ENCODE data around the gene TP73. TPM values are rescaled to one million over a fixed set of nuclear protein-coding genes. Genes with fewer than 3 reads are reported as not detected.
A peak's percentile ranks its signal among the peaks of the same experiment; 100 is the strongest.

TP73 gene
- total RNA-seq, 8 experiments from 2014 or later: 0.27 to 2.0 (median 0.83) TPM

DNA sequence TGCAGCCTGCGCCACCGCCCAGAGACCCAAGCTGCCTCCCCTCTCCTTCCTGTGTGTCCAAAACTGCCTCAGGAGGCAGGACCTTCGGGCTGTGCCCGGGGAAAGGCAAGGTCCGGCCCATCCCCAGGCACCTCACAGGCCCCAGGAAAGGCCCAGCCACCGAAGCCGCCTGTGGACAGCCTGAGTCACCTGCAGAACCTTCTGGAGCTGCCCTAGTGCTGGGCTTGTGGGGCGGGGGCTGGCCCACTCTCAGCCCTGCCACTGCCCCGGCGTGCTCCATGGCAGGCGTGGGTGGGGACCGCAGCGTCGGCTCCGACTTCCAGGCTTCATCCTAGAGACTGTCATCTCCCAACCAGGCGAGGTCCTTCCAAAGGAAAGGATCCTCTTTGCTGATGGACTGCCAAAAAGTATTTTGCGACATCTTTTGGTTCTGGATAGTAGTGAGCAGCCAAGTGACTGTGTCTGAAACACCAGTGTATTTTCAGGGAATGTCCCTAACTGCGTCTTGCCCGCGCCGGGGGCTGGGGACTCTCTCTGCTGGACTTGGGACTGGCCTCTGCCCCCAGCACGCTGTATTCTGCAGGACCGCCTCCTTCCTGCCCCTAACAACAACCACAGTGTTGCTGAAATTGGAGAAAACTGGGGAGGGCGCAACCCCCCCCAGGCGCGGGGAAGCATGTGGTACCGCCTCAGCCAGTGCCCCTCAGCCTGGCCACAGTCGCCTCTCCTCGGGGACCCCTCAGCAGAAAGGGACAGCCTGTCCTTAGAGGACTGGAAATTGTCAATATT is 81.0 kb downstream of the TP73 start:
- H3K4me3 ChIP-seq: no peak overlapping the region

DNA sequence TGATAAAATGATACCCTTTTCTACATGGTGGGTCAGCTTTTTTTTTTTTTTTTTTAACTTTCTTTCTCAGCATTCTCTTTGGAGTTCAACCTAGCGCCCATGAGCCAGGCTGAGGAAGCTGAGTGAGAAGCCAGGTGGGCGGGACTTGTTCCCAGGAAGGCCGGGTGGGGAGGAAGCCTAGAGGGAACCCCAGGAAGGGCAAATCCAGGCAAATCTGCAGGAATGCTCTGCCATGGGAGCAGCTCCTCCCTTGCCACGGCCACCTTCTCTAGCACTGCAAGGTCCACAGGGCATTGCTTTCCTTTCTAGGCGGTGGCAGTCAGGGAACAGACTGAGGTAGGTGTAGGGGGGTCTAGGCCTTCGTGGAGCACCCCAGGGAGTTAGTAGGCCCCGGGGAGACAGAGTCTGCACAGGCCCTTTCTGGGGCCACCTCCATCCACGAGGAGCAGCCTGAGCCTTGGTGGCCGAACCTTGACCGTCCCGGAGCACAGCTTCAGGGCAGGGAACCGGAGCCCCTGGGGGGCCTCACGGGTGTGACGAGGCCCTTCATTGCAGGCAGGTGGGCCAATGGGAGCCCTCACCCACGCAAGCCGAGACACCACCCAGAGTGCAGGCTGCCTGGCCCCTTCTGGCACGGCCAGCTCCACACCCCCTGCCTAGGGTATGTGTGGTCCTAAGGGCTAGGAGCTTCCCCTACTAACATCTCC is 81.7 kb downstream of the TP73 start:
- Histone ChIP-seq H3K4me1 (replicated peaks in 1 of 2) (peaks cover 17 to 27% of the 10 kb centered on the region in 2 donors), H3K4me3 (no peak overlapping the region), H3K27ac (no peak overlapping the region)
- 61 to 86% (median 75%) methylated on average over 1 to 15 of the region's 17 CpGs; no CpG with 5 or more reads in 4 of the 10 experiments for WGBS, 10 experiments
- in situ Hi-C loops (cut with MboI; ENCODE audit: low pct_unique_long_range_greater_than_20kb in 2 of 9, low sequenced_read_pairs in 9 of 9, unreplicated experiment in 9 of 9): no loop called here
- ATAC-seq (replicated peaks in 6 of 8): no peak

More for the DNA sequence above, 81.0 kb downstream of the TP73 start:
- ATAC-seq (replicated peaks in 6 of 8): peak in 1 of 8 experiments; percentile 26
- WGBS, 10 experiments: 17 to 100% (median 89%) methylated on average over 1 to 23 of the region's 29 CpGs; no CpG with 5 or more reads in 2 of the 10 experiments
- Histone ChIP-seq H3K27ac (peak overlapping the region; percentile 43 to 62), H3K4me1 (replicated peaks in 1 of 2) (peaks cover 17 to 27% of the 10 kb centered on the region in 2 donors)
- in situ Hi-C loops (cut with MboI; ENCODE audit: low pct_unique_long_range_greater_than_20kb in 2 of 9, low sequenced_read_pairs in 9 of 9, unreplicated experiment in 9 of 9): no loop called here

DNA sequence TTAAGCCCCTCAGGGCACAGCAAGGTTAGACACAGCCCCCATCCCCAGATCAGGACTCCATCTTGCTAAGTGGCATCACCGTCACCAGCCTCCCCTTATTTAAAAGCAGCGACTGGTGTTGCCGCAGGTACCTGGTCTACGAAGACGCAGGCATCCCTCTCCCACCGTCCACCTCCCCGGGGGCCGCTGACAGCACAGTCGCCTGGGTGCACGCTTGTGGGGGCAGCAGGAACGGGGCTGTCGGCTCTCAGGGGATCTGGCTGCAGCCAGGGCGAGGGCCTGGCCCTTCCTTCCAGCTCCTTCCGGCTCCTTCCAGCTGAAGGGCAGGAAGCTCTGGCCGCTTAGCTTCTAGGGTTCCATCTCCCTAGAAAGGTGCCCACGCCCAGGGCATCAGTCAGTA is 82.3 kb downstream of the TP73 start:
- in situ Hi-C loops (cut with MboI; ENCODE audit: low pct_unique_long_range_greater_than_20kb in 2 of 9, low sequenced_read_pairs in 9 of 9, unreplicated experiment in 9 of 9): no loop called here
- peaks cover 17 to 27% of the 10 kb centered on the region in 2 donors for H3K4me1 ChIP-seq (replicated peaks in 1 of 2)
- 87 to 96% (median 92%) methylated on average over 4 to 12 of the region's 16 CpGs; no CpG with 5 or more reads in 6 of the 10 experiments for WGBS, 10 experiments
- H3K4me3 ChIP-seq: no peak overlapping the region
- no peak overlapping the region for H3K27ac ChIP-seq
- ATAC-seq (replicated peaks in 6 of 8): no peak

DNA sequence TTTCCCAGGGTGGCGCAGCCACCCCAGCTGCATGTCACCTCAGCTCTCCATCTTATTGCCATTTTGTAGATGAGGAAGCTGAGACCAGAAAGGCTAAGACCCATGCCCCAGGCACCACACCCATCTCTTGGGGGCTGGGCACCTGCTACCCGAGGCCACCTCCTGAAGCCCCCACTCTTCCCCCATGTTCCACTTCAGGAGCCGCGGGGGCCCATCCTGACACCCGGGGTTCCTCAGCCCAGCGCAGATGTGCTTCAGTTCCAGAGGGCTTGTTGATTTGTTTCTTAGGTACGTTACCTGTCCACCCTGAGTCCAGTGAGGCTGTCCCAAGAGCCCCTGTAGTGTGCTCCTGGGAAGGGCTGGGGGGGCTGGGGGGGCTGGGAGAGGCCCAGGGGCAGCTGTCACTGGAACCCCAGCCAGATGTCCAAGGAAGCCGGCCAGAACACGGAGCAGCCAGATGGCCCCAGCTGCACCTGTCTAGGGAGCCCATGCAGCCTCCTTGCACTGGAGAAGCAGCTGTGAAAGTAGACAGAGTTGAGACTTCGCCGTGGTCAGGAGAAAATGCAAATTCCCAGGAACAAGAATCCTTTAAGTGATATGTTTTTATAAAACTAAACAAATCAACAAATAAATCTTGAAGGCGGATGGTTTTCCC is 82.8 kb downstream of the TP73 start:
- in situ Hi-C loops (cut with MboI; ENCODE audit: low pct_unique_long_range_greater_than_20kb in 2 of 9, low sequenced_read_pairs in 9 of 9, unreplicated experiment in 9 of 9): no loop called here
- Histone ChIP-seq H3K4me1 (replicated peaks in 1 of 2) (peaks cover 17 to 27% of the 10 kb centered on the region in 2 donors), H3K4me3 (no peak overlapping the region), H3K27ac (no peak overlapping the region)
- no peak for ATAC-seq (replicated peaks in 6 of 8)
- WGBS, 10 experiments: 39 to 100% (median 96%) methylated on average over 2 to 7 of the region's 12 CpGs; no CpG with 5 or more reads in 4 of the 10 experiments

DNA sequence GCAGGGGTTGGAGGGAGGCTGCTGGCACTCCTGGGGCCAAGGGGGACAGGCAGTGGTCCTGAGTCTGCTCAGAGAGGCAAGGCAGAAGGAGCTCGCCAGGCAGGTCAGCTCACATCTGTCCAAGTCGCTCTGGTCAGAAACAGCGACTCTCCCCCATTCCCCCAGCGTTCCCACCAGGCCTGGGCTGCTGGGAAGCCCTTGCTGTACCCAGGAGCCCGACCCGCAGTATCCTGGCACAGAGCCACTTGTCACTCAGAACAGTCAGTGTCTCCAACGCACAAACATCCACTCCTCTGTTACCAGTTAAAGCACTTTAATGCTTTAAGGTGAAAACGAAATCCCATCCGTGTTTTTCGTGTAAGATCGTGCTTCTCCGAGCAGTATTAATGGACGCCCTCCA is 83.4 kb downstream of the TP73 start:
- WGBS, 10 experiments: 70 to 100% (median 87%) methylated on average over 1 to 13 of the region's 13 CpGs; no CpG with 5 or more reads in 1 of the 10 experiments
- in situ Hi-C loops (cut with MboI; ENCODE audit: low pct_unique_long_range_greater_than_20kb in 2 of 9, low sequenced_read_pairs in 9 of 9, unreplicated experiment in 9 of 9): no loop called here
- Histone ChIP-seq H3K27ac (no peak overlapping the region), H3K4me3 (no peak overlapping the region), H3K4me1 (replicated peaks in 1 of 2) (peaks cover 17 to 27% of the 10 kb centered on the region in 2 donors)
- ATAC-seq (replicated peaks in 6 of 8): no peak

DNA sequence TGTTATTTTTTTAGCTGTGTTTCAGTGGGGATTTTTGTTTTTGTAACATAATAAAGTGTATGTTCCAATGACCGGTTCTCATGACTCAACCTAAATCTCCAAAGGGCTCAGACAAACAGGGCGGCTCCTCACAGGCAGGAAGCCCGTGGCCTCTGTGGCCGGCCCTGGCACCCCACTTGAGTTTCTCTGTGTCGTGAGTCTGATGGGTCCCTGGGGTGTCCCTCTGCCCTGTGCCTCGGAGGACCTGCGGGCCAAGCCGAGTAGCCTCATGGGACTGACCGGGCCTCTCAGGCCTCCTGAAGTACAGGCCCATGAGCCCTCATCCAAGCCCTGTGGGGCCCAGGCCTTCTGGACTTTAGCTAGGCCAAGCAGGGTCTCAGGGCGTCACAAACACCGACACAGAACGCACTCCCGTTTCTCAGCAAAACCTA is 83.8 kb downstream of the TP73 start:
- in situ Hi-C loops (cut with MboI; ENCODE audit: low pct_unique_long_range_greater_than_20kb in 2 of 9, low sequenced_read_pairs in 9 of 9, unreplicated experiment in 9 of 9): no loop called here
- Histone ChIP-seq H3K4me3 (no peak overlapping the region), H3K27ac (no peak overlapping the region), H3K4me1 (replicated peaks in 1 of 2) (peaks cover 17 to 26% of the 10 kb centered on the region in 2 donors)
- ATAC-seq (replicated peaks in 6 of 8): no peak
- 20 to 98% (median 91%) methylated on average over 1 to 11 of the region's 13 CpGs; no CpG with 5 or more reads in 5 of the 10 experiments for WGBS, 10 experiments

DNA sequence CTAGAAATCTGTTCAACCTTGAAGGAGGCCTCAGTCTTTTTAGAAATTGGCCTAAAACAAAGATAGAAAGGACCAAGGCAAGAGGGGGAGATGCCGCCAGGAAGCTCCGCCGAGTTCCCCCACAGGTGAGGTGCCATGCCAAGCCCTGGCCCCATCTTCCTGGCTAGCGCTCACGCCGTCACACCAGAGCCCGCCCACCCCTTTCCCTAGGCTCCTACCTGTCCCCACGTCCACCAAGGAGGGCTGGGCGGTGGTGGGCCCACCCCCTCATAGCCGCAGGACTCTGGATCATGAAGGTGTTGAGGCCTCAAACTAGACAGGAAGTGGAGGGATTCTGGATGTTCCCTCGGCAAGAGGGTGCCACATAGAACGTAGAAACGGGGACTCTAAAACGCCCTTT is 84.4 kb downstream of the TP73 start:
- no peak overlapping the region for H3K27ac ChIP-seq
- H3K4me1 ChIP-seq (replicated peaks in 1 of 2): peaks cover 13 to 20% of the 10 kb centered on the region in 2 donors
- in situ Hi-C loops (cut with MboI; ENCODE audit: low pct_unique_long_range_greater_than_20kb in 2 of 9, low sequenced_read_pairs in 9 of 9, unreplicated experiment in 9 of 9): no loop called here
- no peak for ATAC-seq (replicated peaks in 6 of 8)
- WGBS, 10 experiments: 87 to 100% (median 93%) methylated on average over 1 to 9 of the region's 14 CpGs; no CpG with 5 or more reads in 2 of the 10 experiments
- no peak overlapping the region for H3K4me3 ChIP-seq

DNA sequence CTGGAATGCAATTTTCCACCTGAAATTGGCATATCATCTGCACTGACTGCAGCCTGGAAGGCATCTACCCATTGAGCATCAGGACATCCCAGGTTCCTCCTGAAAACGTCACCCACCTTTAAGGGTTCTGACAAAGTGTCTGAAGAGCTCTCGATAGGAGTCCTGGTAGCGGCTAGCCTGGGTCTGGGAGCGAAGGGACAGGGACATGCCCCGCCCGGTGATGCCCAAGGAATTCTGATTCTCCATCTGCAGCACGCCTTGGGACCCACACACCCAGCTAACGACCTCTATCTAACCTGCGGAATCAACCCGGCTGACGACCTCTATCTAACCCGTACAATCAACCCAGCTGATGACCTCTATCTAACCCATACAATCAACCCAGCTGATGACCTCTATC is 86.6 kb downstream of the TP73 start:
- Histone ChIP-seq H3K4me3 (no peak overlapping the region), H3K4me1 (replicated peaks in 1 of 2) (no peaks in the 10 kb centered on the region), H3K27ac (no peak overlapping the region)
- 80 to 100% (median 100%) methylated on average over 1 to 5 of the region's 12 CpGs; no CpG with 5 or more reads in 5 of the 10 experiments for WGBS, 10 experiments
- in situ Hi-C loops (cut with MboI; ENCODE audit: low pct_unique_long_range_greater_than_20kb in 2 of 9, low sequenced_read_pairs in 9 of 9, unreplicated experiment in 9 of 9): no loop called here
- ATAC-seq (replicated peaks in 6 of 8): no peak

DNA sequence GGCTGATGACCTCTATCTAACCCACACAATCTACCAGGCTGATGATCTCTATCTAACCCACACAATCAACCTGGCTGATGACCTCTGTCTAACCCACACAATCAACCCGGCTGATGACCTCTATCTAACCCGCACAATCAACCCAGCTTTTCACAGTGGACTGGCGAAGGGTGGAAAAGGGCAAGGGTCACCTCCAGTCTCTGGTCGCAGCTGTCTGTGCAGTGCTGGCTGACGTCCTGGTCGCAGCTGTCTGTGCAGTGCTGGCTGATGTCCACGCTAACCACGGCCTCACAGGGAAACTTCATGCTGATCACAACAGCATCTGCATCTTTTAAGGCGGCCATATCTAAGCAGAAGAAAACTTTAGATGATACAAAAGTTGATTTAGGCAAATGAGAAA is 87.7 kb downstream of the TP73 start:
- no peak overlapping the region for H3K27ac ChIP-seq
- H3K4me3 ChIP-seq: no peak overlapping the region
- in situ Hi-C loops (cut with MboI; ENCODE audit: low pct_unique_long_range_greater_than_20kb in 2 of 9, low sequenced_read_pairs in 9 of 9, unreplicated experiment in 9 of 9): no loop called here
- WGBS, 10 experiments: 60 to 100% (median 96%) methylated on average over 1 to 6 of the region's 9 CpGs; no CpG with 5 or more reads in 2 of the 10 experiments
- peaks cover 3 to 7% of the 10 kb centered on the region in 2 donors for H3K4me1 ChIP-seq (replicated peaks in 1 of 2)
- no peak for ATAC-seq (replicated peaks in 6 of 8)

DNA sequence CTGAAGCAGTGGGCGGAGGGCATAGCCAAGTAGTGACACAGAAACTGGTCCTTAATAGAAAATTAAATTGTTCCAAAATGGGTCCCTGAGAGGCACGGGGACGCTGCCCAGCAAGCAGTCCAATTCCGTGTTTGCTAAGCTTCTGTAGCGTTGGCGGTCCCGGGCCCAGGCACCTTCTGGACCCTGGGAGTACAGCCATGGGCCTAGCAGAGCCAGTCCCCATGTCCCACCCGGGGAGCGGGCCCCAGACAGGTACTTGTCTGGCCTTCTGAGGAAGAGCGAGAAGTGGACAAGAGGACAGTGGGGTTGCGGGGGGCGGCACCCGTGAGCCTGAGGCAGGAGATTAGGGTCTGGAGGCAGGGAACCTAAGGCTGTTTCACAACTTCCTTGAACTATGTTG is 88.4 kb downstream of the TP73 start:
- Histone ChIP-seq H3K27ac (no peak overlapping the region), H3K4me3 (no peak overlapping the region), H3K4me1 (replicated peaks in 1 of 2) (peaks cover 10 to 14% of the 10 kb centered on the region in 2 donors)
- in situ Hi-C loops (cut with MboI; ENCODE audit: low pct_unique_long_range_greater_than_20kb in 2 of 9, low sequenced_read_pairs in 9 of 9, unreplicated experiment in 9 of 9): no loop called here
- ATAC-seq (replicated peaks in 6 of 8): no peak
- 97 to 100% (median 100%) methylated on average over 1 to 11 of the region's 13 CpGs; no CpG with 5 or more reads in 2 of the 10 experiments for WGBS, 10 experiments

DNA sequence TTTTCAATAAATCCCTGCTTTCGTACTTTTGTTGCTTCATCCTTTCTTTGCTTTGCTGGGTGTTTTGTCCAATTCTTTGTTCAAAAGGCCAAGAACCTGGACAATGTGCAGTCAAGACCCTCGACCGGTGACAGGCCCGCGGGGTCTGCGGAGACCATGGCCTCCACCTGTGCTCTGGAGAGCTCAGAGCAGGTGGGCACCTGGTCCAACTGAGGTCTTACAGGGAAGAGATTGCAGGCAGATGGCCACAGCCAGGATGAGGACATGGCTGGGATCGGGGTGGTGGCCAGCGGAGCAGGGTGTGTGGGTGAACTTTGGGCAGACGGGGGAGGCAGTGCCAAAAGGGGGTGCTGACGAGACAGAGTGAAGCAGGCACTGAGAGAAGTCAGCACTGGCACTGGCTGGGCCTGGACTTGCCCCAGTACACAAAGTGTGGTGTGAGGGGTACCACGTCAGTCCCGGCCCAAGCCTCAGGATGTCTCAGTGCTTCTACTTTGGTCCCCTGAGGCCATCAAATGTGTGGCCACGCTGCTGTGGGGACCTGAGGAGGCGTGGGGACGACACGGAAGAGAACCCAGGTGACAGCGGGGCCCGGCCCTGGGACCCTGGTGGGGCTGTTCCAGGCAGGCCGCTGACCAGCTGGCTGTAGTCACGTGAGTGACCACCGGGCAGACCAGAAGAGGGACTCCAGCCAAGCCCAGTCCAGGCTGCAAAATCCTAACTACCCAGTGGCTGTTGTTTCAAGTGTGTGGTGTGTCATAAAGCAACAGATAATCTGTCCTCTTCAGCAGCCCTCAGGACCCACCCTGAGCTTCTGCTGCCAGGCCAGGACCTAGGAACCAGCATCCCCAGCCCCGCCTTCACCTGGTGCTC is 89.5 kb downstream of the TP73 start:
- no peak overlapping the region for H3K27ac ChIP-seq
- WGBS, 10 experiments: 93 to 100% (median 97%) methylated on average over 1 to 10 of the region's 22 CpGs; no CpG with 5 or more reads in 5 of the 10 experiments
- no peak for ATAC-seq (replicated peaks in 6 of 8)
- H3K4me1 ChIP-seq (replicated peaks in 1 of 2): peaks cover 17 to 20% of the 10 kb centered on the region in 2 donors
- in situ Hi-C loops (cut with MboI; ENCODE audit: low pct_unique_long_range_greater_than_20kb in 2 of 9, low sequenced_read_pairs in 9 of 9, unreplicated experiment in 9 of 9): no loop called here
- no peak overlapping the region for H3K4me3 ChIP-seq
